MM.1S (cell line): ENCODE measurements around the gene ATP2A3.

Experiments
- CTCF ChIP-seq: fragments of 300-600 bp; sonication (generic); IDR thresholded peaks from 2 replicates; pipeline ENCODE4 v1.5.1; 2016; ENCODE audit warnings: antibody characterized with exemption, low read length, mixed read lengths
- EZH2 ChIP-seq: fragments of 300-600 bp; sonication (generic); optimal IDR thresholded peaks from 2 replicates; pipeline ENCODE3; 2017; ENCODE audit warnings: low read depth, mild to moderate bottlenecking, antibody characterized with exemption, low read length, mixed read lengths
- EZH2phosphoT487 ChIP-seq: fragments of 300-600 bp; sonication (generic); IDR thresholded peaks from 2 replicates; pipeline ENCODE4 v1.6.1; 2018; ENCODE audit warnings: antibody characterized with exemption, low read length

GRCh38 chr17:3914312-3914670 lies 49.9 kb downstream of the ATP2A3 start:
- TF ChIP-seq CTCF = no peak
- TF ChIP-seq EZH2phosphoT487 = no peak
- TF ChIP-seq EZH2 = no peak
